Muscle layer of duodenum (tissue), 2 donors: ENCODE measurements around the gene CLEC7A.

ENCODE experiments used
- H3K27ac ChIP-seq: one replicate; pipeline ENCODE4 v1.7.0; 2013; ENCODE audit warnings: mild to moderate bottlenecking, low read length
- H3K27me3 ChIP-seq: one replicate; pipeline ENCODE4 v1.7.0; 2013; ENCODE audit warnings: low read depth, mild to moderate bottlenecking, control low read depth, low read length
- H3K36me3 ChIP-seq, 2 donors: one replicate each; pipeline ENCODE4 v1.7.0; 2013; ENCODE audit warnings: low read length in 2 of 2, control low read depth in 1 of 2, mild to moderate bottlenecking in 1 of 2; ENCODE audit not compliant: insufficient read depth in 2 of 2, control insufficient read depth in 1 of 2
- H3K4me1 ChIP-seq, 2 donors: one replicate each; pipeline ENCODE4 v1.7.0; 2013; ENCODE audit warnings: low read length in 2 of 2, mild to moderate bottlenecking in 2 of 2, control low read depth in 1 of 2, moderate library complexity in 1 of 2; ENCODE audit not compliant: insufficient read depth in 2 of 2, control insufficient read depth in 1 of 2
- H3K4me3 ChIP-seq, 2 donors: one replicate each; pipeline ENCODE4 v1.7.0; 2013; ENCODE audit warnings: low read length in 2 of 2, low read depth in 1 of 2, mild to moderate bottlenecking in 1 of 2
- H3K9me3 ChIP-seq, 2 donors: one replicate each; pipeline ENCODE4 v1.7.0; 2013; ENCODE audit warnings: low read length in 2 of 2, control low read depth in 1 of 2, mild to moderate bottlenecking in 1 of 2; ENCODE audit not compliant: control insufficient read depth in 1 of 2
- donor health status: healthy.

Gene CLEC7A

GRCh38 chr12:10088955-10089900 lies 40.8 kb downstream of the CLEC7A start:
- no peaks in the 10 kb centered on the region for H3K36me3 ChIP-seq
- no peaks in the 10 kb centered on the region for H3K4me1 ChIP-seq
- no peaks in the 10 kb centered on the region for H3K27me3 ChIP-seq
- H3K9me3 ChIP-seq, result peaks cover 0 to 4% of the 10 kb centered on the region in 2 donors
- H3K27ac ChIP-seq, result no peak overlapping the region
- H3K4me3 ChIP-seq, result no peak overlapping the region

- Histone ChIP-seq H3K27ac (no peak overlapping the region), H3K4me1 (no peaks in the 10 kb centered on the region), H3K27me3 (no peaks in the 10 kb centered on the region), H3K36me3 (no peaks in the 10 kb centered on the region), H3K4me3 (no peak overlapping the region), H3K9me3 (peaks cover 0 to 4% of the 10 kb centered on the region in 2 donors)
Observed at GRCh38 chr12:10088031-10088430, 42.0 kb downstream of the CLEC7A start.

GRCh38 chr12:10086387-10086786 lies 43.6 kb downstream of the CLEC7A start:
- no peak overlapping the region for H3K4me3 ChIP-seq
- H3K36me3 ChIP-seq, result no peaks in the 10 kb centered on the region
- H3K4me1 ChIP-seq, result no peaks in the 10 kb centered on the region
- peaks cover 0 to 4% of the 10 kb centered on the region in 2 donors for H3K9me3 ChIP-seq
- H3K27ac ChIP-seq, result no peak overlapping the region
- H3K27me3 ChIP-seq, result no peaks in the 10 kb centered on the region

DNA sequence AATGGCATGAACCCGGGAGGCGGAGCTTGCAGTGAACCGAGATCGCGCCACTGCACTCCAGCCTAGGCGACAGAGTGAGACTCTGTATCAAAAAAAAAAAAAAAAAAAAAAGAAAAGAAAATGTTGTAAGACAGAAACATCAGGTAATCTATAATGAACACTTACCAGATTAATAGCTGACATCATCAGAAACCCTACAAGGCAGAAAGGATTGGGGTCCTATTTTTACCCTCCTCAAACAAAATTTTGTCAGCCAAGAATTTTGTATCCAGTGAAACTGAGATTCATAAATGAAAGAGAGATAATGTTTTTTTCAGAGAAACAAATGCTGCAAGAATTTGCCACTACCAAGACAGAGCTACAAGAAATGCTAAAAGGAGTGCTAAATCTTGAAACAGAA lies 45.3 kb downstream of the CLEC7A start:
- H3K27ac ChIP-seq, result no peak overlapping the region
- no peaks in the 10 kb centered on the region for H3K4me1 ChIP-seq
- no peaks in the 10 kb centered on the region for H3K36me3 ChIP-seq
- no peak overlapping the region for H3K4me3 ChIP-seq
- H3K9me3 ChIP-seq, result peaks cover 0 to 4% of the 10 kb centered on the region in 2 donors
- no peaks in the 10 kb centered on the region for H3K27me3 ChIP-seq

GRCh38 chr12:10082117-10082874 lies 47.7 kb downstream of the CLEC7A start:
- H3K27me3 ChIP-seq, result no peaks in the 10 kb centered on the region

GRCh38 chr12:10075451-10075850 lies 54.5 kb downstream of the CLEC7A start:
- H3K36me3 ChIP-seq, result no peaks in the 10 kb centered on the region
- no peaks in the 10 kb centered on the region for H3K27me3 ChIP-seq
- H3K4me3 ChIP-seq, result no peak overlapping the region
- no peak overlapping the region for H3K27ac ChIP-seq
- no peaks in the 10 kb centered on the region for H3K9me3 ChIP-seq
- no peaks in the 10 kb centered on the region for H3K4me1 ChIP-seq

More at GRCh38 chr12:10082117-10082874, 47.7 kb downstream of the CLEC7A start:
- peaks cover 0 to 4% of the 10 kb centered on the region in 2 donors for H3K9me3 ChIP-seq
- no peak overlapping the region for H3K4me3 ChIP-seq
- no peaks in the 10 kb centered on the region for H3K36me3 ChIP-seq
- no peaks in the 10 kb centered on the region for H3K4me1 ChIP-seq
- H3K27ac ChIP-seq, result no peak overlapping the region

GRCh38 chr12:10073261-10073660 lies 56.7 kb downstream of the CLEC7A start:
- Histone ChIP-seq H3K27me3 (no peaks in the 10 kb centered on the region), H3K27ac (no peak overlapping the region), H3K36me3 (no peaks in the 10 kb centered on the region), H3K4me3 (no peak overlapping the region), H3K9me3 (no peaks in the 10 kb centered on the region), H3K4me1 (no peaks in the 10 kb centered on the region)

- Histone ChIP-seq H3K4me1 (no peaks in the 10 kb centered on the region), H3K27ac (no peak overlapping the region), H3K27me3 (no peaks in the 10 kb centered on the region), H3K36me3 (no peaks in the 10 kb centered on the region), H3K4me3 (no peak overlapping the region), H3K9me3 (no peaks in the 10 kb centered on the region)
Observed at GRCh38 chr12:10072131-10072530, 57.9 kb downstream of the CLEC7A start.

DNA sequence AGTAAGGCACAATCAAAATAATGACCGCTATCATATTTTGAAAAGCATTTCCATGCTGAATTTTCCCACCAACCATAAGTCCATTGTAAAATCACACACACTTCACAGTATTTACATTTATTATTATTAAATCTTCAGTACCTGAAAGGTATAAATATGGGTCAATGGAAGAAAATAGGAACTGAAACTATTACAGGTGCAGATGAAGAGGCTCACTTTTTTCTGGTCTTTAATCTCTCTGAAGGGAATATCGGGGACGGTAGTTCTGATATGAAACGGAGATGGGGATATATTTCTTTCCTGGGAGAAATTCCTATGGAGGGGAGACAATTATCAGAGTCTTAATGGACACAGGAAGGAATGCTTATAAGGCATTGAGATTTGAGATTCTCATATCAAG lies 59.6 kb downstream of the CLEC7A start:
- no peaks in the 10 kb centered on the region for H3K9me3 ChIP-seq
- no peak overlapping the region for H3K4me3 ChIP-seq
- no peaks in the 10 kb centered on the region for H3K27me3 ChIP-seq
- no peak overlapping the region for H3K27ac ChIP-seq
- H3K4me1 ChIP-seq, result no peaks in the 10 kb centered on the region
- no peaks in the 10 kb centered on the region for H3K36me3 ChIP-seq

GRCh38 chr12:10069976-10070375 lies 60.0 kb downstream of the CLEC7A start:
- no peak overlapping the region for H3K27ac ChIP-seq
- no peaks in the 10 kb centered on the region for H3K4me1 ChIP-seq
- H3K36me3 ChIP-seq, result no peaks in the 10 kb centered on the region
- H3K4me3 ChIP-seq, result no peak overlapping the region
- H3K27me3 ChIP-seq, result no peaks in the 10 kb centered on the region
- no peaks in the 10 kb centered on the region for H3K9me3 ChIP-seq

DNA sequence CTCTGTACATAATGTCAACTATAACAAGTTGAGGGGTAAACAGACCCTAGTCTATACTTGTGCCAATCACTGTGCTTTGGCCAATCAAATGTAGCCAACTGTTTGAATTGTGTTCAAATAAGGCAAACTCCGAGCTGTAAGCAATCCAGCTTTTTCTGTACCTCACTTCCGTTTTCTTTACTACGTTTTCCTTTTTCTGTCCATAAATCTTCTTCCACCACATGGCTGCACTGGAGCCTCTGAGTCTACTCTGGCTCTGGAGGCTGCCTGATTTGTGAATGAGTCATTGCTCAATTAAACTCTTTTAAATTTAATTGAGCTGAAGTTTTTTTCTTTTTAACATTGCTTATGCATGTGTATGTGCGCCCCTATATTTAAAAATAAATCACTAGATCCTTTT lies 60.9 kb downstream of the CLEC7A start:
- H3K4me3 ChIP-seq, result no peak overlapping the region
- H3K9me3 ChIP-seq, result no peaks in the 10 kb centered on the region
- H3K27ac ChIP-seq, result peak overlapping the region; percentile 77
- no peaks in the 10 kb centered on the region for H3K36me3 ChIP-seq
- no peaks in the 10 kb centered on the region for H3K4me1 ChIP-seq
- H3K27me3 ChIP-seq, result no peaks in the 10 kb centered on the region
